HCT116 (cell line): ENCODE measurements around the gene IFT25. TPM values are rescaled to one million over a fixed set of nuclear protein-coding genes. Genes with fewer than 3 reads are reported as not detected.
A peak's percentile ranks its signal among the peaks of the same experiment; 100 is the strongest.

Experiments used
- ATAC-seq: fragments of 200-7000 bp; cut with Tn5 transposase; 2 replicates; pipeline ENCODE4 v1.9.1; 2020; ENCODE audit warnings: mild to moderate bottlenecking, moderate library complexity
- BruUV-seq: library from RNA; stranded (reverse); fragments of 400-500 nt; replicated peaks from 2 replicates; lab custom pipeline; 2021; lab: Mats Ljungman, UMichigan
- CTCF ChIA-PET: fragments of 300-600 bp; sonication (Branson Sonifier 250); formaldehyde crosslinking; loops from one replicate; lab custom pipeline; 2021; ENCODE audit warnings: antibody characterized with exemption; lab: Charles Lee
- POLR2A ChIA-PET: fragments of 300-600, 350-600 bp; sonication (Branson Sonifier 250); formaldehyde crosslinking; loops from one replicate; lab custom pipeline; 2021; ENCODE audit warnings: antibody characterized with exemption; lab: Charles Lee
- RAD21 ChIA-PET, 2 experiments: fragments of 300-600 bp; sonication (Branson Sonifier 250); formaldehyde crosslinking; loops; one replicate each; lab custom pipeline; 2023; ENCODE audit warnings: low total read pairs in 2 of 2; ENCODE audit not compliant: uncharacterized antibody in 2 of 2, unreplicated experiment in 2 of 2, low non-redundant PET in 1 of 2; lab: Charles Lee
- DNase-seq: peaks from one replicate; pipeline ENCODE4 v3.0.0-alpha.2; 2010; ENCODE audit warnings: low read depth, low spot score
- H2AFZ ChIP-seq: fragments of 200-600 bp; shearing (Covaris generic), sonication (generic); 2 replicates; pipeline ENCODE4 v1.6.1; 2017; ENCODE audit warnings: low read depth, mixed run types, mixed read lengths, antibody characterized with exemption, low read length; ENCODE audit not compliant: poor library complexity, severe bottlenecking
- H3K27ac ChIP-seq: 2 replicates; pipeline ENCODE4 v1.5.1; 2012; ENCODE audit warnings: low read depth, low read length
- H3K27me3 ChIP-seq: fragments of 200-600 bp; sonication (generic); 2 replicates; pipeline ENCODE4 v1.6.1; 2016; ENCODE audit warnings: mixed run types, low read length, mixed read lengths; ENCODE audit not compliant: insufficient read depth
- H3K36me3 ChIP-seq, 2 experiments: fragments of 200-500 bp in 1 of 2; fragments of 200-600 bp in 1 of 2; sonication (Bioruptor generic) in 1 of 2; sonication (generic) in 1 of 2; 2 replicates each; pipeline versions ENCODE4 v1.5.1 to v1.6.1; 2014 to 2016; ENCODE audit warnings: low read length in 2 of 2, inconsistent platforms in 1 of 2, mixed read lengths in 1 of 2, mixed run types in 1 of 2; ENCODE audit not compliant: insufficient read depth in 2 of 2, control insufficient read depth in 1 of 2
- H3K4me1 ChIP-seq, 2 experiments: fragments of 200-600 bp in 1 of 2; sonication (generic) in 1 of 2; 2 replicates each; pipeline versions ENCODE4 v1.5.1 to v1.6.1; 2012 to 2017; ENCODE audit warnings: low read length in 2 of 2, inconsistent platforms in 1 of 2, mild to moderate bottlenecking in 1 of 2, mixed read lengths in 1 of 2, mixed run types in 1 of 2, moderate library complexity in 1 of 2; ENCODE audit not compliant: insufficient read depth in 2 of 2, control insufficient read depth in 1 of 2
- H3K4me2 ChIP-seq: fragments of 200-600 bp; sonication (generic); 2 replicates; pipeline ENCODE4 v1.6.1; 2017; ENCODE audit warnings: mixed run types, low read length, mixed read lengths
- H3K4me3 ChIP-seq, 2 experiments: fragments of 200-600 bp in 1 of 2; sonication (generic) in 1 of 2; replicated peaks in 1 of 2; 2 replicates each; pipeline ENCODE4 v1.5.1; 2011 to 2016; ENCODE audit warnings: low read length in 2 of 2, control low read depth in 1 of 2, low read depth in 1 of 2, mild to moderate bottlenecking in 1 of 2, mixed read lengths in 1 of 2, mixed run types in 1 of 2
- H3K79me2 ChIP-seq: fragments of 200-600 bp; sonication (generic); 2 replicates; pipeline ENCODE4 v1.6.1; 2017; ENCODE audit warnings: mild to moderate bottlenecking, mixed run types, low read length, moderate library complexity, mixed read lengths; ENCODE audit not compliant: insufficient read depth
- H3K9ac ChIP-seq: fragments of 200-600 bp; sonication (generic); 2 replicates; pipeline ENCODE4 v1.6.1; 2016; ENCODE audit warnings: low read length, mixed read lengths
- H3K9me2 ChIP-seq: fragments of 200-600 bp; sonication (generic), shearing (Covaris generic); 2 replicates; pipeline ENCODE4 v1.6.1; 2017; ENCODE audit warnings: mixed run types, mild to moderate bottlenecking, moderate library complexity; ENCODE audit not compliant: insufficient read depth
- H3K9me3 ChIP-seq, 2 experiments: fragments of 200-500 bp in 1 of 2; fragments of 200-600 bp in 1 of 2; sonication (Bioruptor generic) in 1 of 2; sonication (generic) in 1 of 2; 2 replicates each; pipeline ENCODE4 v1.6.1; 2014 to 2017; ENCODE audit warnings: low read length in 2 of 2, mixed read lengths in 2 of 2, inconsistent platforms in 1 of 2, low read depth in 1 of 2, mild to moderate bottlenecking in 1 of 2, mixed run types in 1 of 2, moderate library complexity in 1 of 2; ENCODE audit not compliant: control insufficient read depth in 1 of 2, insufficient read depth in 1 of 2
- H4K20me1 ChIP-seq: fragments of 200-600 bp; sonication (generic), shearing (Covaris generic); 2 replicates; pipeline ENCODE4 v1.6.1; 2017; ENCODE audit warnings: mixed run types, mild to moderate bottlenecking, moderate library complexity; ENCODE audit not compliant: insufficient read depth
- ATF3 ChIP-seq: IDR thresholded peaks from 2 replicates; pipeline ENCODE4 v1.6.1; 2012
- CBX3 ChIP-seq: IDR thresholded peaks from 2 replicates; pipeline ENCODE4 v1.6.1; 2012; ENCODE audit warnings: low read depth
- ELF1 ChIP-seq: IDR thresholded peaks from 2 replicates; pipeline ENCODE4 v1.6.1; 2012; ENCODE audit warnings: low read depth, borderline replicate concordance
- EZH2 ChIP-seq: fragments of 200-600 bp; sonication (generic); IDR thresholded peaks from 2 replicates; pipeline ENCODE4 v1.6.1; 2017; ENCODE audit warnings: antibody characterized with exemption, mixed run types
- EZH2phosphoT487 ChIP-seq: fragments of 200-600 bp; IDR thresholded peaks from 2 replicates; pipeline ENCODE4 v1.6.1; 2018; ENCODE audit warnings: antibody characterized with exemption, borderline replicate concordance
- FOSL1 ChIP-seq: IDR thresholded peaks from 2 replicates; pipeline ENCODE4 v1.6.1; 2012; ENCODE audit warnings: low read depth
- MAX ChIP-seq: IDR thresholded peaks from 2 replicates; pipeline ENCODE4 v1.6.1; 2012
- POLR2AphosphoS5 ChIP-seq: IDR thresholded peaks from 2 replicates; pipeline ENCODE4 v1.6.1; 2011; ENCODE audit warnings: mild to moderate bottlenecking, low read depth, low read length, moderate library complexity
- SRF ChIP-seq: IDR thresholded peaks from 2 replicates; pipeline ENCODE4 v1.6.1; 2012; ENCODE audit warnings: low read depth
- ZBTB33 ChIP-seq: IDR thresholded peaks from 2 replicates; pipeline ENCODE4 v1.6.1; 2011; ENCODE audit warnings: mild to moderate bottlenecking, low read length, moderate library complexity; ENCODE audit not compliant: insufficient replicate concordance; ENCODE audit errors: extremely low read depth
- intact Hi-C: fragments of 100-400 bp; cut with micrococcal nuclease; formaldehyde crosslinking; loops from 2 replicates; pipeline ENCODE4 v1.10.0; 2022
- total RNA-seq: library from RNA; stranded (reverse); gene quantifications from one replicate; pipeline ENCODE4 v1.2.1, GENCODE V29; 2021; ENCODE audit not compliant: unreplicated experiment

IFT25 gene
- total RNA-seq, 1 experiment from 2014 or later: 45.1 TPM

GRCh38 chr1:53936430-53936829, 9.1 kb downstream of the IFT25 start (continued):
- TF ChIP-seq ZBTB33: no peak
- TF ChIP-seq EZH2: no peak
- TF ChIP-seq FOSL1: no peak

- BruUV-seq: no TSS peak
- H3K9me3 ChIP-seq: peaks cover 6 to 11% of the 10 kb centered on the region in 2 experiments; a peak in 3 of 4 replicates
- DNase-seq (no peak), ATAC-seq (no peak)
- POLR2A ChIA-PET: no interaction called here
- RAD21 ChIA-PET: no interaction called here
- peaks cover 4 to 16% of the 10 kb centered on the region in 2 experiments; a peak in 2 of 4 replicates for H3K36me3 ChIP-seq
- H3K9me2 ChIP-seq: no peaks in the 10 kb centered on the region
- H3K27me3 ChIP-seq: no peaks in the 10 kb centered on the region
- H3K9ac ChIP-seq: no peak overlapping the region
- TF ChIP-seq POLR2AphosphoS5 (no peak), CBX3 (peak; percentile 73), EZH2phosphoT487 (no peak), ELF1 (no peak), MAX (no peak), SRF (no peak), ATF3 (no peak)
- H3K79me2 ChIP-seq: peaks cover 9% of the 10 kb centered on the region
- no peak overlapping the region for H2AFZ ChIP-seq
- no peaks in the 10 kb centered on the region for H4K20me1 ChIP-seq
- intact Hi-C loops: no loop called here
- CTCF ChIA-PET: no interaction called here
- no peak overlapping the region for H3K4me2 ChIP-seq
- H3K4me1 ChIP-seq: no peaks in the 10 kb centered on the region
- no peak overlapping the region for H3K27ac ChIP-seq
- H3K4me3 ChIP-seq: no peak overlapping the region
Observed at GRCh38 chr1:53934170-53934765, 11.2 kb downstream of the IFT25 start.
